ENCODE measurements around the gene C1QL1.

GRCh38 chr17:44934745-44935105 is 33.4 kb downstream of the C1QL1 start:
- TF ChIP-seq ZNF746 (CRISPR knock-in tag; IDR thresholded peaks at IDR 0.05) (no peak), FOSL2 (CRISPR knock-in tag; IDR thresholded peaks at IDR 0.05) (no peak), ZSCAN30 (CRISPR knock-in tag; IDR thresholded peaks at IDR 0.05) (no peak), ZNF557 (CRISPR knock-in tag; IDR thresholded peaks at IDR 0.05) (no peak), NFIB (CRISPR knock-in tag; IDR thresholded peaks at IDR 0.05; ENCODE audit: borderline replicate concordance) (no peak), ZBTB7A (CRISPR knock-in tag; IDR thresholded peaks at IDR 0.05) (no peak), PLSCR1 (CRISPR knock-in tag; IDR thresholded peaks at IDR 0.05; ENCODE audit: borderline replicate concordance) (no peak), RNF2 (conservative IDR thresholded peaks at IDR 0.05; ENCODE audit: low read depth) (no peak), KDM5A (IDR thresholded peaks at IDR 0.05; ENCODE audit: borderline replicate concordance, low read length) (no peak), HNRNPH1 (optimal IDR thresholded peaks at IDR 0.05; ENCODE audit: low read depth, low read length) (no peak)

All from HepG2 (cell line).